Thyroid gland (tissue), 4 donors: ENCODE results near the gene CCDC81. TPM values are rescaled to one million over a fixed set of nuclear protein-coding genes. Genes with fewer than 3 reads are reported as not detected.

Source experiments
- DNase-seq, 2 donors: peaks; one replicate each; pipeline ENCODE4 v3.0.0-alpha.2; 2019
- H3K27ac ChIP-seq, 3 donors: fragments of 200-600 bp; sonication (generic); 1 replicate in 2 of 3; 2 replicates in 1 of 3; pipeline ENCODE4 v1.5.1; 2016 to 2019; ENCODE audit warnings: mild to moderate bottlenecking in 1 of 3, moderate library complexity in 1 of 3
- H3K27me3 ChIP-seq: fragments of 200-600 bp; sonication (generic); one replicate; pipeline ENCODE4 v1.5.1; 2019
- H3K36me3 ChIP-seq, 2 donors: fragments of 200-600 bp; sonication (generic); one replicate each; pipeline ENCODE4 v1.5.1; 2016 to 2019
- H3K4me1 ChIP-seq, 2 donors: fragments of 200-600 bp; sonication (generic); one replicate each; pipeline ENCODE4 v1.5.1; 2017 to 2019
- H3K4me3 ChIP-seq, 3 donors: fragments of 200-600 bp; sonication (generic); replicated peaks in 1 of 3; 1 replicate in 2 of 3; 2 replicates in 1 of 3; pipeline ENCODE4 v1.5.1; 2016; ENCODE audit warnings: mild to moderate bottlenecking in 1 of 3
- H3K9me3 ChIP-seq: fragments of 200-600 bp; sonication (generic); one replicate; pipeline ENCODE4 v1.5.1; 2017
- POLR2A ChIP-seq, 2 donors: fragments of 450-650 bp; IDR thresholded peaks; one replicate each; pipeline ENCODE4 v1.6.1; 2017; ENCODE audit warnings: antibody characterized with exemption in 2 of 2, mild to moderate bottlenecking in 2 of 2, moderate library complexity in 1 of 2
- WGBS, 2 donors: methylation state at CpG; one replicate each; pipeline ENCODE4 v1.1.5; 2017; 5-methylcytosine and 5-hydroxymethylcytosine counted together
- intact Hi-C: fragments of 100-400 bp; cut with DNase I; formaldehyde crosslinking; loops from one replicate; pipeline ENCODE4 v1.15.1; 2023
- total RNA-seq, 4 donors: library from RNA; depleted of rRNA; stranded (reverse); fragments of >200 nt; gene quantifications; one replicate each; pipeline ENCODE4 v1.2.3, GENCODE V29; 2016
- TF ChIP-seq, protein P1 (sequence below), 6 experiments: fragments of 200-600 bp in 3 of 6; fragments of 450-650 bp in 3 of 6; sonication (generic) in 3 of 6; IDR thresholded peaks; one replicate each; pipeline ENCODE4 v1.5.1; 2016 to 2019; ENCODE audit warnings: antibody characterized with exemption in 6 of 6, mild to moderate bottlenecking in 2 of 6, inconsistent platforms in 1 of 6, moderate library complexity in 1 of 6

The CCDC81 gene
- total RNA-seq, 4 donors from 2014 or later: 0.34 to 5.0 (median 2.8) TPM

DNA sequence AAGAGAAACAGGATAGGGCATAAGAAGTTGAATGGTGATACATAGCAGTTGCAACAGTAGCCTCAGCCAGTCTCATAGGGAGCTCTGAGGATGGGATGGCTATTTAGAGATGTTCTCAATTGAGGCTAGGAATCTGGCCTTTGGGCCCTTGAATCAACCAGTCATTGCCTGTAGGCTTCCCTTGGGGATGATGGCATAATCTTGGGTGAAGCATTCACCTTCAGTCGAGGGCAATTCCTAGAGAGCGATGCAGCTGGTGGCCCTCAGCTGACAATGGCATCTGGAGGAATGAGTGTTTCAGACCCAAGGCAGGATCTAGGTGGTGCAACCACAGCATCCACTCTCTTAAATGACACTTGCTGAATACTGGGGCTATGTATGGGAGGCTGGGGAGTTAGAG, 61.0 kb downstream of the CCDC81 start:
- intact Hi-C loops: no loop called here
- 90 to 91% methylated on average over 2 of the region's 2 CpGs for WGBS, 2 donors
- no peak for DNase-seq
- Histone ChIP-seq H3K9me3 (no peaks in the 10 kb centered on the region), H3K36me3 (no peaks in the 10 kb centered on the region), H3K27me3 (no peaks in the 10 kb centered on the region), H3K4me1 (peaks cover 10 to 11% of the 10 kb centered on the region in 2 donors), H3K27ac (no peak overlapping the region), H3K4me3 (no peak overlapping the region)
- TF ChIP-seq, protein P1, sequence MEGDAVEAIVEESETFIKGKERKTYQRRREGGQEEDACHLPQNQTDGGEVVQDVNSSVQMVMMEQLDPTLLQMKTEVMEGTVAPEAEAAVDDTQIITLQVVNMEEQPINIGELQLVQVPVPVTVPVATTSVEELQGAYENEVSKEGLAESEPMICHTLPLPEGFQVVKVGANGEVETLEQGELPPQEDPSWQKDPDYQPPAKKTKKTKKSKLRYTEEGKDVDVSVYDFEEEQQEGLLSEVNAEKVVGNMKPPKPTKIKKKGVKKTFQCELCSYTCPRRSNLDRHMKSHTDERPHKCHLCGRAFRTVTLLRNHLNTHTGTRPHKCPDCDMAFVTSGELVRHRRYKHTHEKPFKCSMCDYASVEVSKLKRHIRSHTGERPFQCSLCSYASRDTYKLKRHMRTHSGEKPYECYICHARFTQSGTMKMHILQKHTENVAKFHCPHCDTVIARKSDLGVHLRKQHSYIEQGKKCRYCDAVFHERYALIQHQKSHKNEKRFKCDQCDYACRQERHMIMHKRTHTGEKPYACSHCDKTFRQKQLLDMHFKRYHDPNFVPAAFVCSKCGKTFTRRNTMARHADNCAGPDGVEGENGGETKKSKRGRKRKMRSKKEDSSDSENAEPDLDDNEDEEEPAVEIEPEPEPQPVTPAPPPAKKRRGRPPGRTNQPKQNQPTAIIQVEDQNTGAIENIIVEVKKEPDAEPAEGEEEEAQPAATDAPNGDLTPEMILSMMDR (IDR thresholded peaks at IDR 0.05): no peak
- no peak for TF ChIP-seq POLR2A (IDR thresholded peaks at IDR 0.05)

DNA sequence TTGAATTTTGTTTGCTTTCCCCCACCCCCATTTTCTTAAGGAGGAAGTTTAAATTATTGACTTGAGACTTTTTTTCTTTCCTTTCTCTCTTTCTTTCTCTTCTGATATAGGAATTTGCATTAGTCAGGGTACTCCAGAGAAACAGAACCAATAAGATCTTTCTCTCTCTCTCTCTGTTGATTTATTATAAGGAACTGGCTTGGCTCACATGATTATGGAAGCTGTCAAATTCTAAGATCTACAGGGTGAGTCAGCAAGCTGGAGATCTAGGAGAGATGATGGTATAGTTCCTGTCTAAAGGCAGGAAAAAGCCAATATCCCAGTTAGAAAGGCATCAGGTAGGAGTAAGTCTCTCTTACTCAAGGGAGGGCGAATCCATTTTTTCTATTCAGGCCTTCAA, 64.0 kb downstream of the CCDC81 start:
- Histone ChIP-seq H3K36me3 (no peaks in the 10 kb centered on the region), H3K4me3 (no peak overlapping the region), H3K27me3 (no peaks in the 10 kb centered on the region), H3K4me1 (peaks cover 14 to 26% of the 10 kb centered on the region in 2 donors), H3K9me3 (no peaks in the 10 kb centered on the region), H3K27ac (no peak overlapping the region)
- no peak for DNase-seq
- TF ChIP-seq, protein P1 (IDR thresholded peaks at IDR 0.05): no peak
- TF ChIP-seq POLR2A (IDR thresholded peaks at IDR 0.05): no peak
- intact Hi-C loops: no loop called here
- WGBS, 2 donors: 95 to 100% methylated on average over 1 of the region's 1 CpG

DNA sequence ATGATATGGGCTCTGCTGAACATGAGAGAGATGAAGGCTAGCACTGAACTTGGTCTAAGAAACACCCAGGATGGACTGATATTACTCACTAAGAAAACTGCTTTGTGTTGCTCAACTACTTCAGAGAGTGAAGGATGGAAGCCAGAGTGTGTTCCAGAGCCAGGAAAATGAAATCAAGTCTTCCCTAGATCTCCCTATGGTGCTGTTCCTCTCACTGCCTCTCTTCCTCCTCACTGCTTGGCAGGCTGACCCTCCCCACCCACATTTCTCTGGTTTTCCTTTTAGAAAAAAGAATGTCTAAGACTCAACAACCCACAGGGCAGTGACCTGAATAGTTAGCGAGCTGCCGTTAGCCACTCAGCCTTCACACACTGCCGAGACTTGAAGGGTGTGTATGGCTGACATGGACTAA, 65.6 kb downstream of the CCDC81 start:
- no peaks in the 10 kb centered on the region for H3K9me3 ChIP-seq
- H3K27me3 ChIP-seq: no peaks in the 10 kb centered on the region
- no peak for TF ChIP-seq POLR2A (IDR thresholded peaks at IDR 0.05)
- TF ChIP-seq, protein P1 (IDR thresholded peaks at IDR 0.05): no peak
- H3K27ac ChIP-seq: peak overlapping the region; percentile 21 to 56 (median 32)
- no peaks in the 10 kb centered on the region for H3K36me3 ChIP-seq
- no peak overlapping the region for H3K4me3 ChIP-seq
- intact Hi-C loops: no loop called here
- peaks cover 14 to 26% of the 10 kb centered on the region in 2 donors for H3K4me1 ChIP-seq
- WGBS, 2 donors: 21 to 24% methylated on average over 3 of the region's 3 CpGs
- DNase-seq: peak; percentile 61 to 62

DNA sequence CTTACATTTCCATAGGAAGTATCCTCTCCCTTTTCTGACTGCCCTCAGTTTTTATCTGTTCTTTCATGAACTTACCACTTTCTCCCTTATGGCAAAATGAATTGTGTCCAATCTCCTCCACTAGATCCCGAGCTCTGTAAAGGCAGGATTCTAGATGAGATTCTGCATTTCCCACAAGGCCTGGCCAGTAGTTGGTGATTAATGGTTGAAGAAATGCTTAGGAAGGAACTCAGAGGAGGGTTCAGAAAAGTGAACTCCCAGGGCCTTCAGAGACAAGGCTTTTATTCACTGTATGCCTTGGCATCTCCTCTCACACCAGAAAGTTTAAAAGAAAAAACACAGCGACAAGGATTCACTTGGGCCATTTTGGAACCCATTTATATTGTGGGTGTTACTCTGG, 66.2 kb downstream of the CCDC81 start:
- WGBS, 2 donors: 72 to 73% methylated on average over 2 of the region's 2 CpGs
- H3K27me3 ChIP-seq: no peaks in the 10 kb centered on the region
- H3K36me3 ChIP-seq: no peaks in the 10 kb centered on the region
- no peak for DNase-seq
- intact Hi-C loops: no loop called here
- H3K4me1 ChIP-seq: peaks cover 14 to 26% of the 10 kb centered on the region in 2 donors
- no peak overlapping the region for H3K4me3 ChIP-seq
- no peaks in the 10 kb centered on the region for H3K9me3 ChIP-seq
- no peak for TF ChIP-seq POLR2A (IDR thresholded peaks at IDR 0.05)
- TF ChIP-seq, protein P1 (IDR thresholded peaks at IDR 0.05): no peak
- peak overlapping the region; percentile 21 to 56 (median 32) for H3K27ac ChIP-seq

DNA sequence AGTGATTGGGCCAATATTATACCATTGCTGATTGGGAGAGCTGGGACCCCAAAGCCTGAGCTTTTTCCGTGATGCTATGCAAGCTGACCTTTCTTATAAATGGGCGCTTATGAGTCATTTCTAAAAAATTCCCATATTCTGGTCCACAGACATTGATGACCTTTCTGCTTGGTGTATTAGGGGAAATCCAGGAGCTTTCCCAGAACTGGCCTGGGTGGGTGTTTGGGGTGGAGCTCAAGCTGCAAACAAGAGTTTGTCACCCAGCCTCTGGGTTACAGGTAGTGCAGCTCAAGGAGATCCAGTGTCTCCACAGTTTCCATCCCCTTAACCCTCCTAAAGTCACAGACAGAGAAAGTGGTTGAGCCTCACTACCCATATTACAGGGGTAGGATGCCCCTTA, 67.7 kb downstream of the CCDC81 start:
- H3K36me3 ChIP-seq: no peaks in the 10 kb centered on the region
- intact Hi-C loops: no loop called here
- TF ChIP-seq, protein P1 (IDR thresholded peaks at IDR 0.05): no peak
- TF ChIP-seq POLR2A (IDR thresholded peaks at IDR 0.05): no peak
- H3K9me3 ChIP-seq: no peaks in the 10 kb centered on the region
- no peak for DNase-seq
- WGBS, 2 donors: 83 to 89% methylated on average over 2 of the region's 2 CpGs
- H3K27me3 ChIP-seq: no peaks in the 10 kb centered on the region
- H3K27ac ChIP-seq: no peak overlapping the region
- peaks cover 14 to 26% of the 10 kb centered on the region in 2 donors for H3K4me1 ChIP-seq
- no peak overlapping the region for H3K4me3 ChIP-seq
